IPS DF 6.9 (cell line): Measurements from ENCODE around the gene DIP2B.
"Not testable (repeated sequence)": the region's sequence is repeated elsewhere in the genome, so short reads cannot be mapped to it uniquely, and the experiment has no call there.

Experiments used
- DNase-seq: peaks from one replicate; pipeline ENCODE4 v3.0.0-alpha.2; 2013; ENCODE audit warnings: low read depth, low spot score
- H3K27ac ChIP-seq: one replicate; pipeline ENCODE4 v1.5.1; 2013; ENCODE audit warnings: low read length, control low read depth
- H3K27me3 ChIP-seq: 2 replicates; pipeline ENCODE4 v1.6.1; 2013; ENCODE audit warnings: mild to moderate bottlenecking, low read length; ENCODE audit not compliant: control insufficient read depth, insufficient read depth
- H3K36me3 ChIP-seq: 2 replicates; pipeline ENCODE4 v1.6.1; 2013; ENCODE audit warnings: low read length; ENCODE audit not compliant: control insufficient read depth, insufficient read depth
- H3K4me1 ChIP-seq: 2 replicates; pipeline ENCODE4 v1.6.1; 2013; ENCODE audit warnings: low read length; ENCODE audit not compliant: control insufficient read depth, insufficient read depth
- H3K4me3 ChIP-seq: 2 replicates; pipeline ENCODE4 v1.5.1; 2013; ENCODE audit warnings: mild to moderate bottlenecking, low read length
- H3K9me3 ChIP-seq: 2 replicates; pipeline ENCODE4 v1.6.1; 2013; ENCODE audit warnings: low read length, inconsistent platforms; ENCODE audit not compliant: control insufficient read depth, insufficient read depth
- WGBS: extraction: QIAGEN DNeasy Blood & Tissue Kit; methylation state at CpG from one replicate; pipeline ENCODE4 v1.1.7; 2013; ENCODE audit warnings: mixed read lengths, missing lambda C conversion rate; ENCODE audit not compliant: insufficient read length, insufficient coverage; 5-methylcytosine and 5-hydroxymethylcytosine counted together

Gene DIP2B

GRCh38 chr12:50550530-50551223 lies 45.9 kb downstream of the DIP2B start:
- no peaks in the 10 kb centered on the region for H3K4me1 ChIP-seq
- no peak overlapping the region for H3K4me3 ChIP-seq
- no peaks in the 10 kb centered on the region; the same call in 1 of the 2 replicates for H3K27me3 ChIP-seq
- H3K27ac ChIP-seq, result no peak overlapping the region
- DNase-seq, result no peak
- no peaks in the 10 kb centered on the region for H3K9me3 ChIP-seq
- no peaks in the 10 kb centered on the region for H3K36me3 ChIP-seq
- WGBS, result no CpG with 5 or more reads among the region's 9 CpGs

- Histone ChIP-seq H3K4me3 (no peak overlapping the region), H3K27me3 (no peaks in the 10 kb centered on the region; the same call in 1 of the 2 replicates), H3K36me3 (no peaks in the 10 kb centered on the region), H3K27ac (no peak overlapping the region), H3K4me1 (no peaks in the 10 kb centered on the region), H3K9me3 (no peaks in the 10 kb centered on the region)
- DNase-seq, result no peak
- no CpG with 5 or more reads among the region's 2 CpGs for WGBS
Measured at GRCh38 chr12:50551866-50552265, 47.1 kb downstream of the DIP2B start.

GRCh38 chr12:50554651-50555050 lies 49.9 kb downstream of the DIP2B start:
- Histone ChIP-seq H3K4me3 (no peak overlapping the region), H3K27me3 (no peaks in the 10 kb centered on the region; the same call in 1 of the 2 replicates), H3K36me3 (no peaks in the 10 kb centered on the region), H3K27ac (no peak overlapping the region), H3K9me3 (no peaks in the 10 kb centered on the region), H3K4me1 (no peaks in the 10 kb centered on the region)
- DNase-seq, result no peak
- no CpG with 5 or more reads among the region's 13 CpGs for WGBS

GRCh38 chr12:50555471-50555885 lies 50.7 kb downstream of the DIP2B start:
- Histone ChIP-seq H3K27me3 (no peaks in the 10 kb centered on the region; the same call in 1 of the 2 replicates), H3K27ac (no peak overlapping the region), H3K36me3 (no peaks in the 10 kb centered on the region), H3K9me3 (no peaks in the 10 kb centered on the region), H3K4me3 (no peak overlapping the region), H3K4me1 (no peaks in the 10 kb centered on the region)
- WGBS, result no CpG with 5 or more reads among the region's 4 CpGs
- no peak for DNase-seq

GRCh38 chr12:50556273-50556672 lies 51.5 kb downstream of the DIP2B start:
- no peak overlapping the region for H3K27ac ChIP-seq
- no peaks in the 10 kb centered on the region for H3K9me3 ChIP-seq
- no peak overlapping the region for H3K4me3 ChIP-seq
- H3K27me3 ChIP-seq, result no peaks in the 10 kb centered on the region; the same call in 1 of the 2 replicates
- H3K36me3 ChIP-seq, result no peaks in the 10 kb centered on the region
- WGBS, result no CpG with 5 or more reads among the region's 11 CpGs
- no peaks in the 10 kb centered on the region for H3K4me1 ChIP-seq
- DNase-seq, result no peak

GRCh38 chr12:50556796-50557195 lies 52.0 kb downstream of the DIP2B start:
- not testable (repeated sequence) for H3K4me3 ChIP-seq, H3K9me3 ChIP-seq, H3K36me3 ChIP-seq, H3K4me1 ChIP-seq, H3K27me3 ChIP-seq, H3K27ac ChIP-seq, DNase-seq
- WGBS, result no CpG with 5 or more reads among the region's 7 CpGs

- WGBS, result no CpG with 5 or more reads among the region's 2 CpGs
- Histone ChIP-seq H3K36me3 (no peaks in the 10 kb centered on the region), H3K27ac (no peak overlapping the region), H3K27me3 (no peaks in the 10 kb centered on the region; the same call in 1 of the 2 replicates), H3K4me3 (no peak overlapping the region), H3K9me3 (no peaks in the 10 kb centered on the region), H3K4me1 (no peaks in the 10 kb centered on the region)
- no peak for DNase-seq
Measured at GRCh38 chr12:50557421-50557820, 52.6 kb downstream of the DIP2B start.

GRCh38 chr12:50558970-50559369 lies 54.2 kb downstream of the DIP2B start:
- Histone ChIP-seq H3K9me3 (no peaks in the 10 kb centered on the region), H3K27me3 (no peaks in the 10 kb centered on the region), H3K4me3 (no peak overlapping the region), H3K4me1 (no peaks in the 10 kb centered on the region), H3K36me3 (no peaks in the 10 kb centered on the region), H3K27ac (no peak overlapping the region)
- no peak for DNase-seq
- WGBS, result no CpG with 5 or more reads among the region's 1 CpG

- no CpG with 5 or more reads among the region's 7 CpGs for WGBS
- no peaks in the 10 kb centered on the region for H3K27me3 ChIP-seq
- no peak overlapping the region for H3K4me3 ChIP-seq
- DNase-seq, result no peak
- no peaks in the 10 kb centered on the region for H3K9me3 ChIP-seq
- H3K4me1 ChIP-seq, result no peaks in the 10 kb centered on the region
- H3K27ac ChIP-seq, result no peak overlapping the region
- no peaks in the 10 kb centered on the region for H3K36me3 ChIP-seq
Measured at GRCh38 chr12:50562520-50563433, 58.0 kb downstream of the DIP2B start.

- Histone ChIP-seq H3K9me3 (no peaks in the 10 kb centered on the region), H3K27ac (no peak overlapping the region), H3K36me3 (no peaks in the 10 kb centered on the region), H3K27me3 (no peaks in the 10 kb centered on the region), H3K4me3 (no peak overlapping the region), H3K4me1 (no peaks in the 10 kb centered on the region)
- no CpG with 5 or more reads among the region's 1 CpG for WGBS
- no peak for DNase-seq
Measured at GRCh38 chr12:50563434-50563787, 58.6 kb downstream of the DIP2B start.
